COLO829 (cell line): ENCODE measurements around the gene KRT79.
A peak's percentile ranks its signal among the peaks of the same experiment; 100 is the strongest.
"Not testable (repeated sequence)": the region's sequence is repeated elsewhere in the genome, so short reads cannot be mapped to it uniquely, and the experiment has no call there.

ENCODE experiments used
- DNase-seq: peaks from one replicate; pipeline ENCODE4 v3.0.0; 2012; ENCODE audit warnings: low spot score

Gene KRT79

GRCh38 chr12:52860102-52860823 is 26.2 kb upstream of the KRT79 start:
- no peak for DNase-seq

DNA sequence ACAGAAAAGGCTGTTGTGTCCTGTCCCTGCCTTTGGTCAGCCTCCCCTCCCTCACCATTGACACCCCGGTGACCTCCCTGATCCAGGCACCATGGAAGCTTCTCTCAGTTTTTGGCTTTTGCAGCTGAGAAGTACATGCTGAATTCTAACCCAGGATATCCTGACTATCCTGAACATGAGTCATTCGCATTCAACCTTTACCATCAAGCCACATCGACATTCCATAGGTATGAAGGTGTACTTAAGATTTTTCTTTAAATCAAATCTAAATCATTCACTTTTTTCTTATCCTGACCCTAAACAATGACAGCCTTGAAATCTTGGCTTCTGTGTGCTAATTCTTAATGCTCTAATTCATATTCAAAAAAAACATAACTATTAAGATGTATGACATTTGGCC is 23.4 kb upstream of the KRT79 start:
- no peak for DNase-seq

GRCh38 chr12:52856787-52857186 is 22.7 kb upstream of the KRT79 start:
- DNase-seq: no peak

GRCh38 chr12:52856077-52856476 is 22.0 kb upstream of the KRT79 start:
- DNase-seq: not testable (repeated sequence)

- DNase-seq: no peak
Observed at GRCh38 chr12:52851787-52852186, 17.7 kb upstream of the KRT79 start.

- DNase-seq: no peak
Observed at GRCh38 chr12:52850681-52851080, 16.6 kb upstream of the KRT79 start.

GRCh38 chr12:52849511-52849910 is 15.4 kb upstream of the KRT79 start:
- DNase-seq: no peak

GRCh38 chr12:52848661-52849255 is 14.6 kb upstream of the KRT79 start, which contains the start of gene KRT78:
TSS of gene KRT78 (minus strand) at chr12:52848994. CDS start at chr12:52848930, 64 bp downstream.
- no peak for DNase-seq

DNA sequence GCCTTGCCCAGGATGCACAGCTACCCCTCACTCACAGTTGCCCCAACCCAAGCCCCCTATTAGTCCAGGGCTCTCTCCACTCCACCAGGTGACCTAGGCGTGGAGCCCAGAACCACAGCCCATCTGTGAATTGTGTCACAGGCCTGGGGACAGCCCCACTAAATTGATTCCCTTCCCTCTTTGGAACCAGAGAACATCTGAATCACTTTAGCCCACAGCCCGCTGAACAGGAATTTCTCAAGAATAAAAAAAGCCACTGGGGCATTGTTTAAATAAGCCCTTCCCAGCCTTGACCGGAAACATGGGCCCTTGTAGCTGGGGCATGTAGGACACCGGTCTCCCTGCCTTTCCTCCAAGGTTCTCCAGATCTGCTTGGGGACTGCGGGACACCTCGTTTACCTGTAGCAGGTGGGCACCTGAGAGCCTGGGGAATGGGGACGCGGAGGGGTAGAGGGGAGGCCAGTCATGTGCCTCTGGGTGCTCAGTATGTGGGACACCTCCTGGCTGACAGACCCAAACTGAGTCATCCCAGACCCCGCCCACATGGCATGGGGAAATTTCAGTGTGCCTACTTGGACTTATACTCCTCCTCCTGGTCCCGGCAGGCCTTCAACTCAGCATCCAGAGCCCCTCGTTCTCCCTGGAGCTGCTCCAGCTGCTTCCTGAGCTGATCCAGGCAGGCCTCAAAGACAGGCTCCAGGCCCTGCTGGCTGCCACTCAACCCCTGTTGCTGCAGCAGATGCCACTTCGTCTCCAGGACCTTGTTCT is 13.4 kb upstream of the KRT79 start:
- no peak for DNase-seq

DNA sequence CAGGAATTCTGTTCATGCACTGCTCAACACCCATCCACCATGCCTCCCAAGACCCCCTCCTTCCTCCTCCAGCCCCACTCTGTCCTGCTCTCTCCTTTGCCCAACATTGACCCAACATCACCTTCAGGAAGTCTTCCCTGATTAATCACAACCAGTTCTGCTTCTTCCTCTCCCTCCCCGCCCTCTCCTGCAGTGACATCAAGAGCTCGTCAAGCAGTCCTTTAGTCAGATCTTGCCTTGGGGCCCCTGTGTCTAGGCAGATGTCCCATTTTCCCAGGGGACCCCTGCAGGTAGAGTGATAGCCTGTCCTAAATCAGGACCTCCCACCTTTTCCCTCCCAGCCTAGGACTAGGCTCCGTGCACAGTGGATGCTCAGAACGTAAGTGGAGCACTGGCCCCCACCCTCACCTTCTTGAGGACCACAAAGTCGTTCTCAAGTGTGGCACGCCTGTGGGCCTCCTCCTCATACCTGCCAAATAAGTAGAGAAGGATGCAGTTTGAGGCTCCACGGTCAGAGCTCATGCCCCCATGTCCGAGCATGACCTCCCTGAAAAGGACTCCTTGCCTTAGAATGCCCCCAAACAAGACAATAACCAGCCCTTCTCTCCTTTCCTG is 12.4 kb upstream of the KRT79 start:
- DNase-seq: no peak

DNA sequence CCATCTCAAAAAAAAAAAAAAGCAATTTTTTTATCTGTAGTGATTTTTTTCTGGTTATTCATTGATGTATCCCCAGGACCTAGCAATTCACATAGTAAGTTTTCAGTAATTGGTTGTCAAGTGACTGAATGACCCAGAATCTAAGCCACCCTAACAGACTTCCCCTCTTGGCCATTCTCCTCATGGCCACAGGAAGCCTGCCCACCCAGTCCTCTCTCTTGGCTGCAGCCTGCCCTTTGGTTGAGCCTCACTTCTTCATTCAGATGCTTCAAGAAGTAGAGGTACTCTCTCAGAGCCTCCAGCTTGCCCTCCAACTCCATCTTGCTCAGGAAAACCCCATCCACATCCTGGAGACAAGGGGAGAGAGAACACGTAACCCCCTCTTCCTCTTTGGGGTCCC is 11.8 kb upstream of the KRT79 start:
- no peak for DNase-seq

DNA sequence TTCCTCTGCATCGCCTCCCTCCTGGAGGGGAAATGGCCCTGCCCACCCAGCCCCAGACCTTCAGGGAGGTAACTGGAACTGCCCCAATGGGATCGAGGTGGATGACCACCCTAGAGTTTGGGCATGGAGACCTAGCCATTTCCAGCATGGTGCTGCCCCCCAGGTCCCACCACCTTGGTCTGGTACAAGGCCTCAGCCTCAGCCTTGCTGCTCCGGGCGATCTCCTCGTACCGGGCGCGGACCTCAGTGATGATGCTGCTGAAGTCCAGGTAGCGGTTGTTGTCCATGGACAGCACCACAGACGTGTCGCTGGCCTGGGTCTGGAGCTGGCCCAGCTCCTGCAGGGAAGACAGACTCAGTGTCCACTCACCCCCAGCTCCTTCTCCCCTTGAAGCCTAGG is 10.3 kb upstream of the KRT79 start:
- DNase-seq: no peak

- no peak for DNase-seq
Observed at GRCh38 chr12:52839436-52840105, 5.5 kb upstream of the KRT79 start.

- no peak for DNase-seq
Observed at GRCh38 chr12:52838609-52839435, 4.7 kb upstream of the KRT79 start.

- DNase-seq: no peak
Observed at GRCh38 chr12:52837781-52838608, 3.9 kb upstream of the KRT79 start.

DNA sequence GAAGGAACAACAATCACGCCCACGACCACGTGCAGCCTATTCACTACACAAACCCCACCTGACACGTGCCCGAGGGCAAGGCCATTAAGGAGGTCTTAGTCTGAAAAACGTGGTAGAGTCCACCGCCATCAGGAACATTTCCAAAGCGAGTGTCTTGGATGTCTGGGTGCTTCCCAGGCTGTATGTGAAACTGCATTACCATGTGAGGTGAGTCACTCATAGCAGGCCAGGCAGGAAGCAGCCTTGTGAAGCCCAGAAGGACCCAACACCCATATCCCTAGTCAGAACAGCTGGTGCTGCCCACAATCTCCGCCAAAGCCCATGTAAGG is 3.3 kb upstream of the KRT79 start:
- DNase-seq: peak; percentile 41

GRCh38 chr12:52836491-52837412 is 2.6 kb upstream of the KRT79 start:
- no peak for DNase-seq

GRCh38 chr12:52836042-52836466 is 1.9 kb upstream of the KRT79 start:
- peak; percentile 25 for DNase-seq
